SK-N-SH (cell line): ENCODE results near the gene MAN1B1. TPM values are rescaled to one million over a fixed set of nuclear protein-coding genes. Genes with fewer than 3 reads are reported as not detected.

Source experiments
- CTCF ChIA-PET: fragments of 300-600, 350-600 bp; formaldehyde crosslinking; extraction: SDS; loops from one replicate; lab custom pipeline; 2021; lab: Yijun Ruan, JAX
- POLR2A ChIA-PET: fragments of 350-600 bp; sonication (Branson Sonifier 250); formaldehyde crosslinking; extraction: SDS; loops from one replicate; lab custom pipeline; 2020; ENCODE audit warnings: antibody characterized with exemption, inconsistent platforms; lab: Yijun Ruan, JAX
- DNase-seq: peaks from one replicate; pipeline ENCODE4 v3.0.0; 2012
- H2AFZ ChIP-seq: fragments of 200-600 bp; sonication (generic); 2 replicates; pipeline ENCODE4 v1.8.1; 2016; ENCODE audit warnings: antibody characterized with exemption, mild to moderate bottlenecking, low read depth
- H3F3A ChIP-seq: fragments of 200-600 bp; sonication (generic); replicated peaks from 2 replicates; pipeline ENCODE3; 2016; ENCODE audit warnings: antibody characterized with exemption, mild to moderate bottlenecking; ENCODE audit not compliant: insufficient read depth
- H3K27ac ChIP-seq, 2 experiments: fragments of 200-500 bp in 1 of 2; fragments of 200-600 bp in 1 of 2; sonication (Bioruptor generic) in 1 of 2; sonication (generic), shearing (Covaris generic) in 1 of 2; 2 replicates each; pipeline versions ENCODE4 v1.5.1 to v1.6.1; 2014 to 2016; ENCODE audit warnings: low read depth in 2 of 2, inconsistent platforms in 1 of 2, low read length in 1 of 2, mild to moderate bottlenecking in 1 of 2, mixed read lengths in 1 of 2
- H3K27me3 ChIP-seq: fragments of 200-600 bp; sonication (generic), shearing (Covaris generic); 2 replicates; pipeline ENCODE4 v1.6.1; 2016; ENCODE audit warnings: mixed run types; ENCODE audit not compliant: insufficient read depth
- H3K36me3 ChIP-seq, 2 experiments: fragments of 200-500 bp in 1 of 2; fragments of 200-600 bp in 1 of 2; sonication (Bioruptor generic) in 1 of 2; sonication (generic) in 1 of 2; replicated peaks in 1 of 2; 2 replicates each; pipeline versions ENCODE3 to v1.5.1; 2014 to 2016; ENCODE audit warnings: low read length in 1 of 2, mild to moderate bottlenecking in 1 of 2; ENCODE audit not compliant: insufficient read depth in 2 of 2, control insufficient read depth in 1 of 2
- H3K4me1 ChIP-seq, 2 experiments: fragments of 200-500 bp in 1 of 2; fragments of 200-600 bp in 1 of 2; sonication (Bioruptor generic) in 1 of 2; sonication (generic), shearing (Covaris generic) in 1 of 2; 2 replicates each; pipeline versions ENCODE4 v1.5.1 to v1.6.1; 2014 to 2016; ENCODE audit warnings: low read depth in 1 of 2, low read length in 1 of 2, mixed run types in 1 of 2; ENCODE audit not compliant: insufficient read depth in 2 of 2, control insufficient read depth in 1 of 2
- H3K4me2 ChIP-seq: fragments of 200-600 bp; sonication (generic), shearing (Covaris generic); 2 replicates; pipeline ENCODE4 v1.6.1; 2017; ENCODE audit warnings: mixed run types
- H3K4me3 ChIP-seq, 2 experiments: fragments of 200-500 bp in 1 of 2; fragments of 200-600 bp in 1 of 2; sonication (Bioruptor generic) in 1 of 2; sonication (generic), shearing (Covaris generic) in 1 of 2; 2 replicates each; pipeline versions ENCODE4 v1.5.1 to v1.8.1; 2014 to 2016; ENCODE audit warnings: low read depth in 2 of 2, inconsistent platforms in 1 of 2, low read length in 1 of 2, mild to moderate bottlenecking in 1 of 2, mixed read lengths in 1 of 2, moderate library complexity in 1 of 2
- H3K79me2 ChIP-seq: fragments of 200-600 bp; sonication (generic); 2 replicates; pipeline ENCODE4 v1.8.1; 2017; ENCODE audit warnings: mild to moderate bottlenecking; ENCODE audit not compliant: insufficient read depth
- H3K9ac ChIP-seq: fragments of 200-600 bp; sonication (generic); 2 replicates; pipeline ENCODE4 v1.6.1; 2017; ENCODE audit warnings: mixed run types
- H3K9me2 ChIP-seq: fragments of 200-600 bp; sonication (generic); 2 replicates; pipeline ENCODE4 v1.6.1; 2017; ENCODE audit warnings: mixed run types
- H3K9me3 ChIP-seq: fragments of 200-600 bp; sonication (generic); 2 replicates; pipeline ENCODE4 v1.6.1; 2017; ENCODE audit warnings: mixed run types, mild to moderate bottlenecking, moderate library complexity
- H4K20me1 ChIP-seq: fragments of 200-600 bp; sonication (generic); 2 replicates; pipeline ENCODE4 v1.6.1; 2017; ENCODE audit warnings: mild to moderate bottlenecking, mixed run types; ENCODE audit not compliant: insufficient read depth
- MAX ChIP-seq: IDR thresholded peaks from 2 replicates; pipeline ENCODE4 v1.4.0; 2012; ENCODE audit warnings: low read depth
- MEF2A ChIP-seq: IDR thresholded peaks from 2 replicates; pipeline ENCODE4 v1.4.0; 2012; ENCODE audit warnings: low read depth, borderline replicate concordance
- MXI1 ChIP-seq: IDR thresholded peaks from 2 replicates; pipeline ENCODE4 v1.6.1; 2012; ENCODE audit warnings: mild to moderate bottlenecking, low read depth, low read length, improper control_type of control experiment
- PBX3 ChIP-seq: IDR thresholded peaks from 2 replicates; pipeline ENCODE4; 2012
- POLR2AphosphoS5 ChIP-seq: IDR thresholded peaks from 2 replicates; pipeline ENCODE4 v1.6.1; 2012; ENCODE audit warnings: low read depth, low read length
- SIN3A ChIP-seq: IDR thresholded peaks from 2 replicates; pipeline ENCODE4 v1.6.1; 2012; ENCODE audit warnings: low read depth, mild to moderate bottlenecking, low read length, moderate library complexity, borderline replicate concordance
- TAF1 ChIP-seq: IDR thresholded peaks from 2 replicates; pipeline ENCODE4 v1.6.1; 2012; ENCODE audit warnings: low read depth, mild to moderate bottlenecking, low read length, moderate library complexity, borderline replicate concordance
- USF1 ChIP-seq: IDR thresholded peaks from 2 replicates; pipeline ENCODE4 v1.4.0; 2012; ENCODE audit warnings: low read depth, borderline replicate concordance
- WGBS: methylation state at CpG from one replicate; pipeline ENCODE4 v1.1.6; 2017; ENCODE audit warnings: low lambda C conversion rate; 5-methylcytosine and 5-hydroxymethylcytosine counted together
- polyA plus RNA-seq, 3 experiments: library from polyadenylated mRNA; depleted of rRNA; stranded (reverse); fragments of >200 nt; gene quantifications; 2 replicates each; pipeline ENCODE4 v1.2.3, GENCODE V29; 2012
- TF ChIP-seq, protein P1 (sequence below): fragments of 150-350 bp; IDR thresholded peaks from 2 replicates; pipeline ENCODE4 v1.6.1; 2016; ENCODE audit warnings: mild to moderate bottlenecking, low read depth, low read length

The MAN1B1 gene
- polyA plus RNA-seq, 1 of the 3 experiments (the other 2 are of a cell fraction): 57.8 TPM

GRCh38 chr9:137076636-137077009, 10.2 kb upstream of the MAN1B1 start:
- Histone ChIP-seq H4K20me1 (no peaks in the 10 kb centered on the region), H3K27ac (no peak overlapping the region), H3F3A (peaks cover 7% of the 10 kb centered on the region), H3K9me2 (no peaks in the 10 kb centered on the region), H3K4me2 (peak overlapping the region; percentile 54; the same call in 1 of the 2 replicates), H3K27me3 (no peaks in the 10 kb centered on the region), H3K36me3 (peaks cover 3 to 5% of the 10 kb centered on the region in 2 experiments), H3K4me3 (peak overlapping the region in 1 of 2 experiments; percentile 27; a peak in 2 of 4 replicates), H2AFZ (peak overlapping the region; percentile 72; the same call in 1 of the 2 replicates), H3K79me2 (no peaks in the 10 kb centered on the region), H3K9ac (no peak overlapping the region), H3K4me1 (peaks cover 0 to 14% of the 10 kb centered on the region in 2 experiments; a peak in 1 of 4 replicates), H3K9me3 (no peaks in the 10 kb centered on the region)
- CTCF ChIA-PET: interaction anchor here (1.0 to 3.5 kb wide), 12 partner anchors 8 to 162 kb away, joined by 3 to 18 read pairs (median 8); partner anchors contain the start of genes ABCA2, MAN1B1, NPDC1 and TPRN
- TF ChIP-seq SIN3A: no peak
- no peak for TF ChIP-seq MEF2A
- no peak for TF ChIP-seq PBX3
- POLR2A ChIA-PET: interaction anchor here (1.3 to 2.6 kb wide), 2 partner anchors 10 to 21 kb away, joined by 3 to 9 read pairs; no protein-coding TSS in a partner anchor
- 94% methylated on average over 9 of the region's 15 CpGs for WGBS
- no peak for DNase-seq

- peak; percentile 85 for DNase-seq
- no peaks in the 10 kb centered on the region for H3K79me2 ChIP-seq
- H3K4me3 ChIP-seq: peak within 1 kb of the TSS; percentile 57 to 60
- ChIA-PET POLR2A (interaction anchor here (1.3 to 2.6 kb wide), 2 partner anchors 9 to 21 kb away, joined by 3 to 9 read pairs; no protein-coding TSS in a partner anchor), CTCF (interaction anchor here (0.6 to 3.5 kb wide), 13 partner anchors 9 to 162 kb away, joined by 3 to 18 read pairs (median 7); partner anchors contain the start of genes ABCA2, MAN1B1, NPDC1 and TPRN)
- no peaks in the 10 kb centered on the region for H3K9me2 ChIP-seq
- H2AFZ ChIP-seq: peak within 1 kb of the TSS; percentile 72; the same call in 1 of the 2 replicates
- H3K9ac ChIP-seq: peak within 1 kb of the TSS; percentile 46; the same call in 1 of the 2 replicates
- 28% methylated on average over 35 of the region's 87 CpGs for WGBS
- no peaks in the 10 kb centered on the region for H4K20me1 ChIP-seq
- TF ChIP-seq POLR2AphosphoS5: 0 out of 2 replicates have a peak, but pooled peaks have one; percentile 19
- TF ChIP-seq MXI1: peak; percentile 69
- peak; percentile 13; the same call in 1 of the 2 replicates for TF ChIP-seq MAX
- TF ChIP-seq, protein P1, sequence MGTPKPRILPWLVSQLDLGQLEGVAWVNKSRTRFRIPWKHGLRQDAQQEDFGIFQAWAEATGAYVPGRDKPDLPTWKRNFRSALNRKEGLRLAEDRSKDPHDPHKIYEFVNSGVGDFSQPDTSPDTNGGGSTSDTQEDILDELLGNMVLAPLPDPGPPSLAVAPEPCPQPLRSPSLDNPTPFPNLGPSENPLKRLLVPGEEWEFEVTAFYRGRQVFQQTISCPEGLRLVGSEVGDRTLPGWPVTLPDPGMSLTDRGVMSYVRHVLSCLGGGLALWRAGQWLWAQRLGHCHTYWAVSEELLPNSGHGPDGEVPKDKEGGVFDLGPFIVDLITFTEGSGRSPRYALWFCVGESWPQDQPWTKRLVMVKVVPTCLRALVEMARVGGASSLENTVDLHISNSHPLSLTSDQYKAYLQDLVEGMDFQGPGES: no peak
- TF ChIP-seq TAF1: no peak
- TF ChIP-seq USF1: peak; percentile 55; the same call in 1 of the 2 replicates
- peaks cover 7% of the 10 kb centered on the region for H3F3A ChIP-seq
- peaks cover 3 to 8% of the 10 kb centered on the region in 2 experiments for H3K36me3 ChIP-seq
- H3K27ac ChIP-seq: no peak within 1 kb of the TSS
- H3K4me1 ChIP-seq: peaks cover 0 to 11% of the 10 kb centered on the region in 2 experiments; a peak in 1 of 4 replicates
- H3K9me3 ChIP-seq: no peaks in the 10 kb centered on the region
- no peaks in the 10 kb centered on the region for H3K27me3 ChIP-seq
- H3K4me2 ChIP-seq: peak within 1 kb of the TSS; percentile 87
Measured at GRCh38 chr9:137077010-137077747, 9.6 kb upstream of the MAN1B1 start, which contains the start of gene UAP1L1. Gene UAP1L1, plus strand, starts transcription at chr9:137077517. Its CDS starts 16 bp downstream, at chr9:137077533.
